ENCODE data around the gene MSGN1. TPM values are rescaled to one million over a fixed set of nuclear protein-coding genes. Genes with fewer than 3 reads are reported as not detected.

MSGN1 gene
- total RNA-seq, 1 experiment from 2014 or later = not detected

GRCh38 chr2:17799301-17800120 is 16.7 kb upstream of the MSGN1 start:
- no peaks in the 10 kb centered on the region for H3K79me2 ChIP-seq (ENCODE audit: low read length)
- H4K20me1 ChIP-seq (ENCODE audit: insufficient read depth, low read depth, low read length) = no peaks in the 10 kb centered on the region
- H3K4me1 ChIP-seq (ENCODE audit: low read length) = peaks cover 48% of the 10 kb centered on the region
- H3K27ac ChIP-seq (ENCODE audit: low read length) = no peak overlapping the region
- no peak overlapping the region for H3K9ac ChIP-seq (ENCODE audit: low read length)
- no peaks in the 10 kb centered on the region for H3K27me3 ChIP-seq (ENCODE audit: low read length)
- H3K4me2 ChIP-seq (ENCODE audit: low read depth, low read length, poor library complexity, severe bottlenecking) = no peak overlapping the region
- no peak for DNase-seq
- H3K9me2 ChIP-seq (replicated peaks; ENCODE audit: insufficient read depth, low read length) = no peaks in the 10 kb centered on the region
- no peak overlapping the region for H2AFZ ChIP-seq (ENCODE audit: low read length)
- no peaks in the 10 kb centered on the region for H3K9me3 ChIP-seq (ENCODE audit: low read length)
- H3K4me3 ChIP-seq (ENCODE audit: low read length) = no peak overlapping the region
- H3K36me3 ChIP-seq (ENCODE audit: insufficient read depth, low read length) = no peaks in the 10 kb centered on the region

GRCh38 chr2:17800219-17800618 is 16.0 kb upstream of the MSGN1 start:
- Histone ChIP-seq H3K4me3 (ENCODE audit: low read length) (no peak overlapping the region), H3K9me3 (ENCODE audit: low read length) (no peaks in the 10 kb centered on the region), H3K9ac (ENCODE audit: low read length) (no peak overlapping the region), H3K9me2 (replicated peaks; ENCODE audit: insufficient read depth, low read length) (no peaks in the 10 kb centered on the region), H4K20me1 (ENCODE audit: insufficient read depth, low read depth, low read length) (no peaks in the 10 kb centered on the region), H3K27ac (ENCODE audit: low read length) (no peak overlapping the region), H3K36me3 (ENCODE audit: insufficient read depth, low read length) (no peaks in the 10 kb centered on the region), H3K4me2 (ENCODE audit: low read depth, low read length, poor library complexity, severe bottlenecking) (no peak overlapping the region), H3K4me1 (ENCODE audit: low read length) (peaks cover 55% of the 10 kb centered on the region), H3K79me2 (ENCODE audit: low read length) (no peaks in the 10 kb centered on the region), H2AFZ (ENCODE audit: low read length) (no peak overlapping the region), H3K27me3 (ENCODE audit: low read length) (no peaks in the 10 kb centered on the region)
- no peak for DNase-seq

GRCh38 chr2:17800693-17801458 is 15.4 kb upstream of the MSGN1 start:
- Histone ChIP-seq H2AFZ (ENCODE audit: low read length) (no peak overlapping the region), H3K4me3 (ENCODE audit: low read length) (no peak overlapping the region), H3K9ac (ENCODE audit: low read length) (no peak overlapping the region), H3K4me2 (ENCODE audit: low read depth, low read length, poor library complexity, severe bottlenecking) (no peak overlapping the region), H3K36me3 (ENCODE audit: insufficient read depth, low read length) (no peaks in the 10 kb centered on the region), H3K9me2 (replicated peaks; ENCODE audit: insufficient read depth, low read length) (no peaks in the 10 kb centered on the region), H3K4me1 (ENCODE audit: low read length) (peaks cover 57% of the 10 kb centered on the region), H3K27me3 (ENCODE audit: low read length) (no peaks in the 10 kb centered on the region), H3K27ac (ENCODE audit: low read length) (no peak overlapping the region), H3K9me3 (ENCODE audit: low read length) (no peaks in the 10 kb centered on the region), H4K20me1 (ENCODE audit: insufficient read depth, low read depth, low read length) (no peaks in the 10 kb centered on the region), H3K79me2 (ENCODE audit: low read length) (no peaks in the 10 kb centered on the region)
- no peak for DNase-seq

GRCh38 chr2:17803497-17803896 is 12.8 kb upstream of the MSGN1 start:
- H3K9me3 ChIP-seq (ENCODE audit: low read length) = no peaks in the 10 kb centered on the region
- peak; percentile 70 for DNase-seq
- no peaks in the 10 kb centered on the region for H3K9me2 ChIP-seq (replicated peaks; ENCODE audit: insufficient read depth, low read length)
- H3K4me3 ChIP-seq (ENCODE audit: low read length) = peak overlapping the region; percentile 59
- no peaks in the 10 kb centered on the region for H3K79me2 ChIP-seq (ENCODE audit: low read length)
- peak overlapping the region; percentile 98 for H3K27ac ChIP-seq (ENCODE audit: low read length)
- H3K9ac ChIP-seq (ENCODE audit: low read length) = peak overlapping the region; percentile 55
- no peaks in the 10 kb centered on the region for H4K20me1 ChIP-seq (ENCODE audit: insufficient read depth, low read depth, low read length)
- H3K4me1 ChIP-seq (ENCODE audit: low read length) = peaks cover 59% of the 10 kb centered on the region
- peak overlapping the region; percentile 83 for H3K4me2 ChIP-seq (ENCODE audit: low read depth, low read length, poor library complexity, severe bottlenecking)
- peak overlapping the region; percentile 13 for H2AFZ ChIP-seq (ENCODE audit: low read length)
- no peaks in the 10 kb centered on the region for H3K36me3 ChIP-seq (ENCODE audit: insufficient read depth, low read length)
- no peaks in the 10 kb centered on the region for H3K27me3 ChIP-seq (ENCODE audit: low read length)

GRCh38 chr2:17804358-17804757 is 11.9 kb upstream of the MSGN1 start:
- no peaks in the 10 kb centered on the region for H3K9me3 ChIP-seq (ENCODE audit: low read length)
- no peaks in the 10 kb centered on the region for H3K79me2 ChIP-seq (ENCODE audit: low read length)
- H3K4me2 ChIP-seq (ENCODE audit: low read depth, low read length, poor library complexity, severe bottlenecking) = peak overlapping the region; percentile 83
- H2AFZ ChIP-seq (ENCODE audit: low read length) = no peak overlapping the region
- H3K9me2 ChIP-seq (replicated peaks; ENCODE audit: insufficient read depth, low read length) = no peaks in the 10 kb centered on the region
- H4K20me1 ChIP-seq (ENCODE audit: insufficient read depth, low read depth, low read length) = no peaks in the 10 kb centered on the region
- peaks cover 55% of the 10 kb centered on the region for H3K4me1 ChIP-seq (ENCODE audit: low read length)
- peak overlapping the region; percentile 59 for H3K4me3 ChIP-seq (ENCODE audit: low read length)
- H3K36me3 ChIP-seq (ENCODE audit: insufficient read depth, low read length) = no peaks in the 10 kb centered on the region
- H3K27ac ChIP-seq (ENCODE audit: low read length) = peak overlapping the region; percentile 98
- no peaks in the 10 kb centered on the region for H3K27me3 ChIP-seq (ENCODE audit: low read length)
- H3K9ac ChIP-seq (ENCODE audit: low read length) = peak overlapping the region; percentile 69
- DNase-seq = peak; percentile 95

GRCh38 chr2:17805166-17805565 is 11.1 kb upstream of the MSGN1 start:
- no peaks in the 10 kb centered on the region for H3K79me2 ChIP-seq (ENCODE audit: low read length)
- H3K4me1 ChIP-seq (ENCODE audit: low read length) = peaks cover 55% of the 10 kb centered on the region
- DNase-seq = peak; percentile 92
- peak overlapping the region; percentile 69 for H3K9ac ChIP-seq (ENCODE audit: low read length)
- H3K9me2 ChIP-seq (replicated peaks; ENCODE audit: insufficient read depth, low read length) = no peaks in the 10 kb centered on the region
- no peak overlapping the region for H2AFZ ChIP-seq (ENCODE audit: low read length)
- peak overlapping the region; percentile 59 for H3K4me3 ChIP-seq (ENCODE audit: low read length)
- H4K20me1 ChIP-seq (ENCODE audit: insufficient read depth, low read depth, low read length) = no peaks in the 10 kb centered on the region
- H3K27ac ChIP-seq (ENCODE audit: low read length) = peak overlapping the region; percentile 98
- H3K27me3 ChIP-seq (ENCODE audit: low read length) = no peaks in the 10 kb centered on the region
- H3K4me2 ChIP-seq (ENCODE audit: low read depth, low read length, poor library complexity, severe bottlenecking) = peak overlapping the region; percentile 83
- H3K9me3 ChIP-seq (ENCODE audit: low read length) = no peaks in the 10 kb centered on the region
- no peaks in the 10 kb centered on the region for H3K36me3 ChIP-seq (ENCODE audit: insufficient read depth, low read length)

GRCh38 chr2:17805717-17806363 is 10.4 kb upstream of the MSGN1 start:
- H2AFZ ChIP-seq (ENCODE audit: low read length) = peak overlapping the region; percentile 68

More at GRCh38 chr2:17805717-17806363, 10.4 kb upstream of the MSGN1 start:
- H3K79me2 ChIP-seq (ENCODE audit: low read length) = no peaks in the 10 kb centered on the region
- H3K9me2 ChIP-seq (replicated peaks; ENCODE audit: insufficient read depth, low read length) = no peaks in the 10 kb centered on the region
- H3K4me3 ChIP-seq (ENCODE audit: low read length) = peak overlapping the region; percentile 59; the same call in 1 of the 2 replicates
- H3K9ac ChIP-seq (ENCODE audit: low read length) = peak overlapping the region; percentile 69
- H3K27ac ChIP-seq (ENCODE audit: low read length) = peak overlapping the region; percentile 98
- H3K9me3 ChIP-seq (ENCODE audit: low read length) = no peaks in the 10 kb centered on the region
- no peaks in the 10 kb centered on the region for H3K36me3 ChIP-seq (ENCODE audit: insufficient read depth, low read length)
- peak; percentile 87 for DNase-seq
- H3K4me2 ChIP-seq (ENCODE audit: low read depth, low read length, poor library complexity, severe bottlenecking) = peak overlapping the region; percentile 83
- H4K20me1 ChIP-seq (ENCODE audit: insufficient read depth, low read depth, low read length) = no peaks in the 10 kb centered on the region
- H3K27me3 ChIP-seq (ENCODE audit: low read length) = no peaks in the 10 kb centered on the region
- H3K4me1 ChIP-seq (ENCODE audit: low read length) = peaks cover 50% of the 10 kb centered on the region
